Left ventricle myocardium superior (tissue), 1 donor: ENCODE measurements around the gene COL6A1. TPM values are rescaled to one million over a fixed set of nuclear protein-coding genes. Genes with fewer than 3 reads are reported as not detected.
A peak's percentile ranks its signal among the peaks of the same experiment; 100 is the strongest.
"Not testable (repeated sequence)": the region's sequence is repeated elsewhere in the genome, so short reads cannot be mapped to it uniquely, and the experiment has no call there.

Source experiments
- ATAC-seq: fragments of 200-7000 bp; cut with Tn5 transposase; one replicate; pipeline ENCODE4 v1.9.1; 2020; ENCODE audit warnings: mild to moderate bottlenecking, moderate library complexity
- DNase-seq: peaks from one replicate; pipeline ENCODE4 v3.0.0-alpha.2; 2020
- intact Hi-C: fragments of 100-400 bp; cut with micrococcal nuclease; formaldehyde crosslinking; loops from one replicate; pipeline ENCODE4 v1.11.0; 2022
- total RNA-seq: library from RNA; stranded (reverse); fragmentation: NEBNext Ultra II Directional; extraction: Animal tissue kit (Norgen Biotek cat#: 25700); gene quantifications from one replicate; pipeline ENCODE4 v1.2.1, GENCODE V29; 2021
- donor health status: DM: no; HTN: yes; CAD: no; lungs with severe emphysema.

COL6A1 gene
- total RNA-seq, 1 donor from 2014 or later = 188 TPM

- intact Hi-C loops = no loop called here
- no peak for DNase-seq
- ATAC-seq = peak; percentile 47
Observed at GRCh38 chr21:45963232-45963570, 18.4 kb upstream of the COL6A1 start.

GRCh38 chr21:45964649-45965048 is 16.9 kb upstream of the COL6A1 start:
- intact Hi-C loops = no loop called here
- DNase-seq (no peak), ATAC-seq (no peak)

- intact Hi-C loops = no loop called here
- no peak for DNase-seq
- no peak for ATAC-seq
Observed at GRCh38 chr21:45965084-45965809, 16.3 kb upstream of the COL6A1 start.

- intact Hi-C loops = no loop called here
- no peak for DNase-seq
- no peak for ATAC-seq
Observed at GRCh38 chr21:45966791-45967394, 14.7 kb upstream of the COL6A1 start.

GRCh38 chr21:45969921-45970673 is 11.5 kb upstream of the COL6A1 start:
- ATAC-seq (no peak), DNase-seq (no peak)
- intact Hi-C loops = loop anchor here (10.0 kb wide), 1 partner anchor 135 kb away; no protein-coding TSS in a partner anchor

- intact Hi-C loops = loop anchor here (10.0 kb wide), 1 partner anchor 134 kb away; no protein-coding TSS in a partner anchor
- ATAC-seq = peak; percentile 50
- peak; percentile 87 for DNase-seq
Observed at GRCh38 chr21:45970674-45971615, 10.6 kb upstream of the COL6A1 start.

GRCh38 chr21:45971616-45972352 is 9.8 kb upstream of the COL6A1 start:
- DNase-seq (peak; percentile 87), ATAC-seq (peak; percentile 52)
- intact Hi-C loops = loop anchor here (10.0 kb wide), 1 partner anchor 133 kb away; no protein-coding TSS in a partner anchor

- peak; percentile 71 for DNase-seq
- ATAC-seq = peak; percentile 6
- intact Hi-C loops = loop anchor here (10.0 kb wide), 1 partner anchor 132 kb away; no protein-coding TSS in a partner anchor
Observed at GRCh38 chr21:45972353-45972715, 9.2 kb upstream of the COL6A1 start.

- DNase-seq (peak; percentile 90), ATAC-seq (peak; percentile 58)
- intact Hi-C loops = loop anchor here (10.0 kb wide), 1 partner anchor 132 kb away; no protein-coding TSS in a partner anchor
Observed at GRCh38 chr21:45972716-45973474, 8.7 kb upstream of the COL6A1 start.

- DNase-seq = peak; percentile 91
- peak; percentile 50 for ATAC-seq
- intact Hi-C loops = loop anchor here (10.0 kb wide), 1 partner anchor 131 kb away; no protein-coding TSS in a partner anchor
Observed at GRCh38 chr21:45973475-45974072, 8.0 kb upstream of the COL6A1 start.

- DNase-seq (peak; percentile 77), ATAC-seq (peak; percentile 11)
- intact Hi-C loops = loop anchor here (10.0 kb wide), 1 partner anchor 130 kb away; no protein-coding TSS in a partner anchor
Observed at GRCh38 chr21:45974073-45975019, 7.2 kb upstream of the COL6A1 start.

GRCh38 chr21:45975020-45975666 is 6.4 kb upstream of the COL6A1 start:
- peak; percentile 83 for DNase-seq
- intact Hi-C loops = loop anchor here (10.0 kb wide), 1 partner anchor 130 kb away; no protein-coding TSS in a partner anchor
- peak; percentile 21 for ATAC-seq

- not testable (repeated sequence) for ATAC-seq, DNase-seq
- intact Hi-C loops = loop anchor here (10.0 kb wide), 1 partner anchor 129 kb away; no protein-coding TSS in a partner anchor
Observed at GRCh38 chr21:45975667-45976409, 5.7 kb upstream of the COL6A1 start.

GRCh38 chr21:45976701-45977311 is 4.8 kb upstream of the COL6A1 start:
- intact Hi-C loops = loop anchor here (10.0 kb wide), 1 partner anchor 128 kb away; no protein-coding TSS in a partner anchor
- ATAC-seq (no peak), DNase-seq (no peak)
